ENCODE data around the gene SYDE2.

The SYDE2 gene

GRCh38 chr1:85134583-85135391, 66.0 kb downstream of the SYDE2 start:
- intact Hi-C loops (cut with DNase I), result no loop called here
- no peak for DNase-seq

GRCh38 chr1:85133565-85134159, 67.2 kb downstream of the SYDE2 start:
- no peak for DNase-seq
- intact Hi-C loops (cut with DNase I), result no loop called here

GRCh38 chr1:85132078-85132720, 68.6 kb downstream of the SYDE2 start:
- no peak for DNase-seq
- intact Hi-C loops (cut with DNase I), result no loop called here

- intact Hi-C loops (cut with DNase I), result no loop called here
- DNase-seq, result no peak
These were observed 72.5 kb downstream of the SYDE2 start for GRCh38 chr1:85128316-85128715.

- intact Hi-C loops (cut with DNase I), result no loop called here
- DNase-seq, result no peak
These were observed 74.9 kb downstream of the SYDE2 start for GRCh38 chr1:85125891-85126290.

GRCh38 chr1:85124091-85124490, 76.7 kb downstream of the SYDE2 start:
- no peak for DNase-seq

GRCh38 chr1:85122169-85122568, 78.6 kb downstream of the SYDE2 start:
- DNase-seq, result no peak
- intact Hi-C loops (cut with DNase I), result no loop called here

More at GRCh38 chr1:85124091-85124490, 76.7 kb downstream of the SYDE2 start:
- intact Hi-C loops (cut with DNase I), result no loop called here

- intact Hi-C loops (cut with DNase I), result no loop called here
- no peak for DNase-seq
These were observed 79.1 kb downstream of the SYDE2 start for GRCh38 chr1:85121744-85122143.

- intact Hi-C loops (cut with DNase I), result no loop called here
- DNase-seq, result no peak
These were observed 82.1 kb downstream of the SYDE2 start for GRCh38 chr1:85118751-85119150.

GRCh38 chr1:85116856-85117255, 84.0 kb downstream of the SYDE2 start:
- intact Hi-C loops (cut with DNase I), result no loop called here
- DNase-seq, result no peak

GRCh38 chr1:85115933-85116332, 84.9 kb downstream of the SYDE2 start:
- intact Hi-C loops (cut with DNase I), result no loop called here
- DNase-seq, result no peak

GRCh38 chr1:85111695-85112094, 89.1 kb downstream of the SYDE2 start:
- intact Hi-C loops (cut with DNase I), result no loop called here

GRCh38 chr1:85109475-85109874, 91.3 kb downstream of the SYDE2 start:
- DNase-seq, result peak in 27 of 42 donors; percentile 2 to 50 (median 24)
- intact Hi-C loops (cut with DNase I), result no loop called here

More at GRCh38 chr1:85111695-85112094, 89.1 kb downstream of the SYDE2 start:
- DNase-seq, result no peak
